ENCODE data around the gene IMPDH1. TPM values are rescaled to one million over a fixed set of nuclear protein-coding genes. Genes with fewer than 3 reads are reported as not detected.

IMPDH1 gene
- total RNA-seq, 2 donors from 2014 or later: 48.1 to 59.7 TPM

GRCh38 chr7:128400566-128400965 lies 9.2 kb downstream of the IMPDH1 start:
- ATAC-seq (ENCODE audit: insufficient number of reproducible peaks, low FRiP score, low read depth) (no peak), DNase-seq (ENCODE audit: low spot score) (no peak)
- TF ChIP-seq CTCF (IDR thresholded peaks at IDR 0.05): no peak
- no peaks in the 10 kb centered on the region for H3K27me3 ChIP-seq (replicated peaks; ENCODE audit: insufficient read depth)
- H3K9me3 ChIP-seq: no peaks in the 10 kb centered on the region
- H3K36me3 ChIP-seq: peaks cover 42% of the 10 kb centered on the region
- H3K4me1 ChIP-seq (ENCODE audit: control insufficient read depth in 1 of 2, low read depth in 2 of 2): peaks cover 9 to 14% of the 10 kb centered on the region in 2 donors
- no peak overlapping the region for H3K4me3 ChIP-seq
- H3K27ac ChIP-seq: no peak overlapping the region

GRCh38 chr7:128399991-128400390 lies 9.8 kb downstream of the IMPDH1 start:
- no peak overlapping the region for H3K4me3 ChIP-seq
- H3K9me3 ChIP-seq: no peaks in the 10 kb centered on the region
- ATAC-seq (ENCODE audit: insufficient number of reproducible peaks, low FRiP score, low read depth) (no peak), DNase-seq (ENCODE audit: low spot score) (no peak)
- no peak overlapping the region for H3K27ac ChIP-seq
- H3K27me3 ChIP-seq (replicated peaks; ENCODE audit: insufficient read depth): no peaks in the 10 kb centered on the region
- peaks cover 48% of the 10 kb centered on the region for H3K36me3 ChIP-seq
- no peak for TF ChIP-seq CTCF (IDR thresholded peaks at IDR 0.05)
- H3K4me1 ChIP-seq (ENCODE audit: control insufficient read depth in 1 of 2, low read depth in 2 of 2): peaks cover 6 to 11% of the 10 kb centered on the region in 2 donors

GRCh38 chr7:128398841-128399135 lies 11.0 kb downstream of the IMPDH1 start:
- Histone ChIP-seq H3K36me3 (peaks cover 60% of the 10 kb centered on the region), H3K4me3 (no peak overlapping the region), H3K9me3 (no peaks in the 10 kb centered on the region), H3K27me3 (replicated peaks; ENCODE audit: insufficient read depth) (no peaks in the 10 kb centered on the region), H3K27ac (no peak overlapping the region), H3K4me1 (ENCODE audit: control insufficient read depth in 1 of 2, low read depth in 2 of 2) (no peaks in the 10 kb centered on the region)
- DNase-seq (ENCODE audit: low spot score) (no peak), ATAC-seq (ENCODE audit: insufficient number of reproducible peaks, low FRiP score, low read depth) (no peak)
- peak; percentile 23 for TF ChIP-seq CTCF (IDR thresholded peaks at IDR 0.05)

DNA sequence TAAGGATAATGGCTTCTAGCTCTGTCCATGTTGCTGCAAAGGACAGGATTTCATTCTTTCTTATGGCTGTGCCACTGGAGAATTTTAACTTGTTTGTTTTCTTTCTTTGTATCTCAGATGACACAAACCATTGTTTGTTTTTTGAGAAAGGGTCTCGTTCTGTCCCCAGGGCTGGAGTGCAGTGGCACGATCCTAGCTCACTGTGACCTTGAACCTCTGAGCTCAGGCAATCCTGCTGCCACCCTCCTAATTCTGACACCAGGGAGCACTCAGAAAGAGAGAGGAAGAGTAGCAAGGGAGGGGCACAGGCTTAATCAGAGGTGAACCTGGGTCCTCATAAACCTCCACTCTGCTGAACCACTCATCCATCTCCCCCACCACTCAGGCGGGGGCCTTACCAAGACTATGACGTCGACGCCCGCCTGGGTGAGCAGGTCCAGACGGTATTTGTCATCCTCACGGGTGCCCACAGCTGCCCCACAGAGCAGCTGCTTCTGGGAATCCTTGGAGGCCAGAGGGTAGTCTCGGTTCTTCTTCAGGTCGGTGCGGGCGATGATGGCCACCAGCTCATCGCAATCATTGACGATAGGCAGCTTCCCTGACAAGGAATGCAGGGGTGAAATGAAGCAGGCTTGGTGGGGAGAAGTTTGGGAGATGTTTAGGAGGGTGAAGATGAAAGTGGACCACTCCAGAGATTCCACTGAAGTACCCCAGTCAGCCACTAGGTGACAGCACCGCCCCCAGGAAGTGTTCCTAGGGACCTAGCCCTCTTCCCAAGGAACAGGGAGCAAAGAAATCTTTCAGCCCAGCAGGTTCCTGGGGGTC lies 11.6 kb downstream of the IMPDH1 start:
- H3K9me3 ChIP-seq: no peaks in the 10 kb centered on the region
- no peaks in the 10 kb centered on the region for H3K27me3 ChIP-seq (replicated peaks; ENCODE audit: insufficient read depth)
- H3K27ac ChIP-seq: no peak overlapping the region
- peak; percentile 52 for ATAC-seq (ENCODE audit: insufficient number of reproducible peaks, low FRiP score, low read depth)
- peak; percentile 96 for TF ChIP-seq CTCF (IDR thresholded peaks at IDR 0.05)
- H3K36me3 ChIP-seq: peaks cover 61% of the 10 kb centered on the region
- no peaks in the 10 kb centered on the region for H3K4me1 ChIP-seq (ENCODE audit: control insufficient read depth in 1 of 2, low read depth in 2 of 2)
- no peak for DNase-seq (ENCODE audit: low spot score)
- no peak overlapping the region for H3K4me3 ChIP-seq

GRCh38 chr7:128396357-128396756 lies 13.4 kb downstream of the IMPDH1 start:
- no peaks in the 10 kb centered on the region for H3K9me3 ChIP-seq
- no peak for TF ChIP-seq CTCF (IDR thresholded peaks at IDR 0.05)
- H3K36me3 ChIP-seq: peaks cover 61% of the 10 kb centered on the region
- no peaks in the 10 kb centered on the region for H3K4me1 ChIP-seq (ENCODE audit: control insufficient read depth in 1 of 2, low read depth in 2 of 2)
- H3K27ac ChIP-seq: no peak overlapping the region
- H3K27me3 ChIP-seq (replicated peaks; ENCODE audit: insufficient read depth): no peaks in the 10 kb centered on the region
- DNase-seq (ENCODE audit: low spot score): no peak
- ATAC-seq (ENCODE audit: insufficient number of reproducible peaks, low FRiP score, low read depth): no peak
- no peak overlapping the region for H3K4me3 ChIP-seq

All from thoracic aorta (tissue), 2 donors.